Activated CD4-positive, alpha-beta T cell treated with anti-CD3 and anti-CD28 coated beads, Interleukin-2, amount 10 ng/mL, durations not matched to agents 24 days and 14 days (primary cell): Measurements from ENCODE around the gene R3HDM2. TPM values are rescaled to one million over a fixed set of nuclear protein-coding genes. Genes with fewer than 3 reads are reported as not detected.

Experiments
- DNase-seq: peaks from one replicate; pipeline ENCODE4 v3.0.0; 2022
- H3K27ac Mint-ChIP-seq: one replicate; pipeline ENCODE4 v1.8.0; 2022; ENCODE audit warnings: mild to moderate bottlenecking, mixed read lengths
- H3K27me3 Mint-ChIP-seq: one replicate; pipeline ENCODE4 v1.8.0; 2022; ENCODE audit warnings: mixed read lengths
- H3K36me3 Mint-ChIP-seq: one replicate; pipeline ENCODE4 v1.8.0; 2022; ENCODE audit warnings: low read depth, mild to moderate bottlenecking, mixed read lengths
- H3K4me1 Mint-ChIP-seq: one replicate; pipeline ENCODE4 v1.8.0; 2021; ENCODE audit warnings: mixed read lengths
- H3K4me3 Mint-ChIP-seq: one replicate; pipeline ENCODE4 v1.8.0; 2022; ENCODE audit warnings: mild to moderate bottlenecking, moderate library complexity, mixed read lengths
- H3K9me3 Mint-ChIP-seq: one replicate; pipeline ENCODE4 v1.8.0; 2021; ENCODE audit warnings: mixed read lengths
- intact Hi-C: fragments of 100-400 bp; cut with micrococcal nuclease; formaldehyde crosslinking; loops from one replicate; pipeline ENCODE4 v1.15.1; 2023
- total RNA-seq: library from RNA; stranded (reverse); gene quantifications from 2 replicates; pipeline ENCODE4 v1.2.3, GENCODE V29; 2022

The R3HDM2 gene
- total RNA-seq, 1 donor from 2014 or later: 45.8 TPM

- H3K9me3 Mint-ChIP-seq: no peaks in the 10 kb centered on the region
- DNase-seq: no peak
- H3K4me3 Mint-ChIP-seq: no peak overlapping the region
- intact Hi-C loops: no loop called here
- peaks cover 58% of the 10 kb centered on the region for H3K36me3 Mint-ChIP-seq
- H3K4me1 Mint-ChIP-seq: peaks cover 13% of the 10 kb centered on the region
- no peak overlapping the region for H3K27ac Mint-ChIP-seq
- no peaks in the 10 kb centered on the region for H3K27me3 Mint-ChIP-seq
Observed at GRCh38 chr12:57272337-57273151, 158.3 kb downstream of the R3HDM2 start.

GRCh38 chr12:57270966-57271470, 159.8 kb downstream of the R3HDM2 start:
- no peak for DNase-seq
- Mint-ChIP-seq H3K27ac (no peak overlapping the region), H3K9me3 (no peaks in the 10 kb centered on the region), H3K27me3 (no peaks in the 10 kb centered on the region), H3K4me1 (peaks cover 13% of the 10 kb centered on the region), H3K36me3 (peaks cover 54% of the 10 kb centered on the region), H3K4me3 (no peak overlapping the region)
- intact Hi-C loops: no loop called here

GRCh38 chr12:57268264-57268663, 162.6 kb downstream of the R3HDM2 start:
- Mint-ChIP-seq H3K4me1 (peaks cover 14% of the 10 kb centered on the region), H3K27ac (peak overlapping the region; percentile 78), H3K4me3 (no peak overlapping the region), H3K9me3 (no peaks in the 10 kb centered on the region), H3K27me3 (no peaks in the 10 kb centered on the region), H3K36me3 (peaks cover 53% of the 10 kb centered on the region)
- intact Hi-C loops: no loop called here
- DNase-seq: no peak

GRCh38 chr12:57266681-57267080, 164.2 kb downstream of the R3HDM2 start:
- intact Hi-C loops: no loop called here
- Mint-ChIP-seq H3K27ac (peak overlapping the region; percentile 63), H3K27me3 (no peaks in the 10 kb centered on the region), H3K4me3 (no peak overlapping the region), H3K9me3 (no peaks in the 10 kb centered on the region), H3K36me3 (peaks cover 49% of the 10 kb centered on the region), H3K4me1 (peaks cover 14% of the 10 kb centered on the region)
- DNase-seq: no peak

GRCh38 chr12:57263096-57263495, 167.7 kb downstream of the R3HDM2 start:
- Mint-ChIP-seq H3K36me3 (peaks cover 42% of the 10 kb centered on the region), H3K4me1 (peaks cover 5% of the 10 kb centered on the region), H3K9me3 (no peaks in the 10 kb centered on the region), H3K27me3 (no peaks in the 10 kb centered on the region), H3K27ac (no peak overlapping the region), H3K4me3 (no peak overlapping the region)
- intact Hi-C loops: loop anchor here (1.0 kb wide), 1 partner anchor 190 kb away; no protein-coding TSS in a partner anchor
- no peak for DNase-seq

GRCh38 chr12:57262126-57262822, 168.6 kb downstream of the R3HDM2 start:
- intact Hi-C loops: no loop called here
- H3K9me3 Mint-ChIP-seq: no peaks in the 10 kb centered on the region

GRCh38 chr12:57261428-57261865, 169.4 kb downstream of the R3HDM2 start:
- Mint-ChIP-seq H3K4me3 (no peak overlapping the region), H3K36me3 (peaks cover 38% of the 10 kb centered on the region), H3K27me3 (no peaks in the 10 kb centered on the region), H3K4me1 (peaks cover 5% of the 10 kb centered on the region), H3K27ac (no peak overlapping the region), H3K9me3 (no peaks in the 10 kb centered on the region)
- DNase-seq: no peak
- intact Hi-C loops: no loop called here

More at GRCh38 chr12:57262126-57262822, 168.6 kb downstream of the R3HDM2 start:
- DNase-seq: no peak
- H3K36me3 Mint-ChIP-seq: peaks cover 39% of the 10 kb centered on the region
- no peak overlapping the region for H3K27ac Mint-ChIP-seq
- H3K4me3 Mint-ChIP-seq: no peak overlapping the region
- peaks cover 5% of the 10 kb centered on the region for H3K4me1 Mint-ChIP-seq
- H3K27me3 Mint-ChIP-seq: no peaks in the 10 kb centered on the region

- Mint-ChIP-seq H3K4me1 (peaks cover 5% of the 10 kb centered on the region), H3K36me3 (peaks cover 42% of the 10 kb centered on the region), H3K9me3 (no peaks in the 10 kb centered on the region), H3K4me3 (no peak overlapping the region), H3K27me3 (no peaks in the 10 kb centered on the region), H3K27ac (no peak overlapping the region)
- no peak for DNase-seq
- intact Hi-C loops: no loop called here
Observed at GRCh38 chr12:57260366-57260765, 170.5 kb downstream of the R3HDM2 start.

GRCh38 chr12:57258977-57259970, 171.6 kb downstream of the R3HDM2 start:
- H3K36me3 Mint-ChIP-seq: peaks cover 37% of the 10 kb centered on the region
- peaks cover 5% of the 10 kb centered on the region for H3K4me1 Mint-ChIP-seq
- no peak for DNase-seq
- no peak overlapping the region for H3K4me3 Mint-ChIP-seq
- intact Hi-C loops: no loop called here
- no peaks in the 10 kb centered on the region for H3K27me3 Mint-ChIP-seq
- no peak overlapping the region for H3K27ac Mint-ChIP-seq
- no peaks in the 10 kb centered on the region for H3K9me3 Mint-ChIP-seq

GRCh38 chr12:57255916-57256315, 174.9 kb downstream of the R3HDM2 start:
- H3K27me3 Mint-ChIP-seq: no peaks in the 10 kb centered on the region
- intact Hi-C loops: no loop called here
- no peaks in the 10 kb centered on the region for H3K9me3 Mint-ChIP-seq
- H3K4me3 Mint-ChIP-seq: no peak overlapping the region
- no peak overlapping the region for H3K27ac Mint-ChIP-seq
- peaks cover 27% of the 10 kb centered on the region for H3K36me3 Mint-ChIP-seq
- DNase-seq: no peak
- H3K4me1 Mint-ChIP-seq: no peaks in the 10 kb centered on the region

- intact Hi-C loops: no loop called here
- Mint-ChIP-seq H3K9me3 (no peaks in the 10 kb centered on the region), H3K4me3 (no peak overlapping the region), H3K27ac (no peak overlapping the region), H3K36me3 (peaks cover 22% of the 10 kb centered on the region), H3K27me3 (no peaks in the 10 kb centered on the region), H3K4me1 (no peaks in the 10 kb centered on the region)
- DNase-seq: no peak
Observed at GRCh38 chr12:57254506-57255280, 176.2 kb downstream of the R3HDM2 start.

GRCh38 chr12:57250956-57251355, 179.9 kb downstream of the R3HDM2 start, which contains the start of gene STAC3:
Gene STAC3, minus strand, starts transcription at chr12:57251187. Its CDS starts 1,551 bp downstream, at chr12:57249636.
- Mint-ChIP-seq H3K9me3 (no peaks in the 10 kb centered on the region), H3K27ac (no peak within 1 kb of the TSS), H3K4me1 (peaks cover 4% of the 10 kb centered on the region), H3K36me3 (peaks cover 5% of the 10 kb centered on the region), H3K4me3 (no peak within 1 kb of the TSS), H3K27me3 (no peaks in the 10 kb centered on the region)
- intact Hi-C loops: no loop called here
- no peak for DNase-seq

- no peak for DNase-seq
- intact Hi-C loops: no loop called here
- H3K36me3 Mint-ChIP-seq: peaks cover 5% of the 10 kb centered on the region
- H3K4me1 Mint-ChIP-seq: peaks cover 4% of the 10 kb centered on the region
- no peak overlapping the region for H3K4me3 Mint-ChIP-seq
- no peak overlapping the region for H3K27ac Mint-ChIP-seq
- H3K9me3 Mint-ChIP-seq: no peaks in the 10 kb centered on the region
- H3K27me3 Mint-ChIP-seq: no peaks in the 10 kb centered on the region
Observed at GRCh38 chr12:57250541-57250940, 180.3 kb downstream of the R3HDM2 start.
